ENCODE results near the gene C6orf62.

- TF ChIP-seq, protein P1, sequence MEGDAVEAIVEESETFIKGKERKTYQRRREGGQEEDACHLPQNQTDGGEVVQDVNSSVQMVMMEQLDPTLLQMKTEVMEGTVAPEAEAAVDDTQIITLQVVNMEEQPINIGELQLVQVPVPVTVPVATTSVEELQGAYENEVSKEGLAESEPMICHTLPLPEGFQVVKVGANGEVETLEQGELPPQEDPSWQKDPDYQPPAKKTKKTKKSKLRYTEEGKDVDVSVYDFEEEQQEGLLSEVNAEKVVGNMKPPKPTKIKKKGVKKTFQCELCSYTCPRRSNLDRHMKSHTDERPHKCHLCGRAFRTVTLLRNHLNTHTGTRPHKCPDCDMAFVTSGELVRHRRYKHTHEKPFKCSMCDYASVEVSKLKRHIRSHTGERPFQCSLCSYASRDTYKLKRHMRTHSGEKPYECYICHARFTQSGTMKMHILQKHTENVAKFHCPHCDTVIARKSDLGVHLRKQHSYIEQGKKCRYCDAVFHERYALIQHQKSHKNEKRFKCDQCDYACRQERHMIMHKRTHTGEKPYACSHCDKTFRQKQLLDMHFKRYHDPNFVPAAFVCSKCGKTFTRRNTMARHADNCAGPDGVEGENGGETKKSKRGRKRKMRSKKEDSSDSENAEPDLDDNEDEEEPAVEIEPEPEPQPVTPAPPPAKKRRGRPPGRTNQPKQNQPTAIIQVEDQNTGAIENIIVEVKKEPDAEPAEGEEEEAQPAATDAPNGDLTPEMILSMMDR (IDR thresholded peaks at IDR 0.05): no peak
- no peak for TF ChIP-seq POLR2A (IDR thresholded peaks at IDR 0.05)
Observed at GRCh38 chr6:24752917-24753492, 34.1 kb upstream of the C6orf62 start.
